ENCODE measurements around the gene SNCG.
"Not testable (repeated sequence)": the region's sequence is repeated elsewhere in the genome, so short reads cannot be mapped to it uniquely, and the experiment has no call there.

SNCG gene

DNA sequence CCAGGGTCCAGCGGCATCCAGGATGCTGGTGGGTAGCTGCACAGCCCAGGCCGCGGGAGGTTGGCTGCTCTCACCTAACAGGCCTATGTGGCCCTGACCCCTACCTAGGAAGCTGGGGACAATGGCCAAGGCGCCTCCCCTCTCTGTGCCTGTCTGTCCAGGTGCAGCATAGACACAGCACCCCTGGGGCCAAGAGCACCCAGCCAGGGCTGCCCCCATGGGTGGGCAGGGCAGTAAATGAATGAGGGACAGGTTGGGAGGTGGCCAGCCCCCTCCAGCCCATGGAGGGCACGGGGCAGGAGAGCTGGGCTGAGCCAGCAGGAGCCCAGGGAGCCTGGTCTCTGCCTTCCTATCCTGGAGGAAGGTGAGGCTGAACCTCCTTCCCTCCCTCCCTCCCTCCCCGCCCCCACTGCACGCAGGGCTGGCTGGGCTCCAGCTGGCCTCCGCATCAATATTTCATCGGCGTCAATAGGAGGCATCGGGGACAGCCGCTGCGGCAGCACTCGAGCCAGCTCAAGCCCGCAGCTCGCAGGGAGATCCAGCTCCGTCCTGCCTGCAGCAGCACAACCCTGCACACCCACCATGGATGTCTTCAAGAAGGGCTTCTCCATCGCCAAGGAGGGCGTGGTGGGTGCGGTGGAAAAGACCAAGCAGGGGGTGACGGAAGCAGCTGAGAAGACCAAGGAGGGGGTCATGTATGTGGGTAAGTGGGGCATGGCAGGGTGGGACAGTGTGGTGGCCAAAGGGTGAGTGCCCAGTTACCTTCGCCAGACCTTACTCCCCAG lies at the start of gene SNCG:
Gene SNCG, plus strand, starts transcription at position 484 of the 785 bp plus-strand sequence. Its CDS starts 99 bp downstream, at position 583.
- DNase-seq, result no peak

DNA sequence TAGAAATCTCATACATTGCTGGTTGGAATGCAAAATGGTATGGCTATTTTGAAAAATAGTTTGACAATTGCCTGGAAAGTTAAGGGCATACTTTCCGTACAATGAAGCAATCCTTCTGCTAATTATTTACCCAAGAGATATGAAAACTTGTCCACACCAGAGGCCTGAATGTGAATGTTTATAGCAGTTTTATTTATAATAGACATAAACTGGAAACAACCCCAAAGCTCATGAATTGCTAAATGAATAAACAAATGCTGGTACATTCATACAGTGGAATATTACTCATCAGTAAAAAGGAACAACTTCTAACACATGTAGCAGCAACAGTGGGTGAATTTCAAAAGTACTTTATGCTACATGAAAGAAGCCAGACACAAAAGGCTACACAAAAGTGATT lies 43.7 kb upstream of the SNCG start:
- no peak for DNase-seq

DNA sequence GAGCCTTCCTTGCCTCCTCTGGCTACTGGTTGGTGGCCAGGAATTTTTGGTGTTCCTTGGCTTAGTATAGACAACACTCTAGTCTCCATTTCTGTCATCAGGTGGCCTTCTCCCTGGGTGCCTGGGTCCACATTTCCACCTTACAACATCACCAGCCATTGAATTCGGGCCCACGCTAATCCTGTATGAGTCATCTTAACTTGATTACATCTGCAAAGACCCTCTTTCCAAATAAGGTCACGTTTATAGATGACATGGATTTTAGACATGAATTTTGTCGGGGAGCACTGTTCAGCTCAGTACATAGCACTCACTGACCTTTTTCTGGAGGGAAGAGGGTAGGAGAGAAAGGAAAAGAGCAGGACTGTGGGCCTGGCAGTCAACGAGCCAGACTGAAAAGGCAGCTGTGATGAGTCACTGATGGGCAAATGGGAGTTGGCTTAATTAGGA lies 40.4 kb upstream of the SNCG start:
- DNase-seq, result no peak

- no peak for DNase-seq
Measured at GRCh38 chr10:86922553-86922961, 35.8 kb upstream of the SNCG start.

DNA sequence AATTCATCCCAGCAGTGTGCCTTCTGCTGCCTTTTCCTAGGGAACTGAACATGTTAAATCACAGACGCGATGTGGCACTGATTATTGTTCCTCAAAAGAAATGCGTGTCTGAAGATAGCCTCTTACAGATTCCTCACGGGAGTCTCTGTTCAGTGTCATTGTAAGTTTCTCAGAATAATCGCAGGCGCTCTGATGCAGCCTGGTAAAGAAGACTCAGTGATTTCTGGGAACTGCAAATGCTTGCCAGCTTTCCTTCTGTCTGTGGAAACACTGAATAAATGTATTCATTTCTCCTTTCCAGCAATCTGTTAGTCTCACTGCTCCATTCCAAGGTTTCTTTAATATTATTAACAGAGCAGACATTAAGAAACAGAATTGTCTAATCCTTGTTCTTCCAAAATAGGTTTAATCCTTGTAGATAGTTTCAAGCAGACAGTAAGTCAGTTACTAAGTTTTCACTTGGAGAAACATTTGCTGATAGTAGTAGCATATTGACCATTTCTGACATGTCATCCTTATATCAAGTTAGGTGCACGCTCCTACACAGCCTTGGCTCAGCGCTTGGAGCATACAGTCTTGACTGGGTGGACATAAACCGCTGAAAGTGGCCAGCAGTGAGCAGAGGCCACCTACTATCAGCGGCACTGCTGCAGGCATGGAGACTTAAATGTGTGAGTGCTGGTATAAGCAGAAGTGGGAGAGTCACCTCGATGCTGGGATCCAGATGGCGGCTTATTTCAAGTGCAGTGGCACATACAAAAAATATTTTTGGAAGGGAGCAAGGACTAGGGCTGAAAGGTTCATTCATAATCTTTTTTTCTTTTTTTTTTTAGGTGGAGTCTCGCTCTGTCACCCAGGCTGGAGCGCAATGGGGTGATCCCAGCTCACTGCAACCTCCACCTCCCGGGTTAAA lies 28.7 kb upstream of the SNCG start:
- no peak for DNase-seq

DNA sequence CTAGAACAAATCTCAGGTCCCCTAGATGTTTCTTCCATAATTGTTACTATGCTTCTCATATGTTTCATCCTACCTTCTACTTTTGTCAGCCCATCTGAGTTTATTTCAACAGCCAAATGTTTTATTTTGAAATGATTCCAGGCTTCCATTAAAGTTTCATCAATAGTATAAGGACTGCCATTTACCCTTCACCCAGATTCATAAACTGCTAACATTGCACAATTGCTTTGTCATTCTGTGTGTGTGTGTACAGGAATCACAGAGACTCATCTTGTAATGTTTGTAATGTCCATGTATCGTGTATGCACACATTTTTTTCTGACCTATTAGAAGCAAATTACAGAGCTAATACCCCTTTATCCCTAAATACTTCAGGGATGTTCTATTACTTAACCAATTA lies 26.5 kb upstream of the SNCG start:
- no peak for DNase-seq

- no peak for DNase-seq
Measured at GRCh38 chr10:86932674-86933073, 25.7 kb upstream of the SNCG start.

GRCh38 chr10:86934162-86934711 lies 24.2 kb upstream of the SNCG start:
- DNase-seq, result not testable (repeated sequence)

GRCh38 chr10:86936661-86937501 lies 21.5 kb upstream of the SNCG start:
- no peak for DNase-seq

DNA sequence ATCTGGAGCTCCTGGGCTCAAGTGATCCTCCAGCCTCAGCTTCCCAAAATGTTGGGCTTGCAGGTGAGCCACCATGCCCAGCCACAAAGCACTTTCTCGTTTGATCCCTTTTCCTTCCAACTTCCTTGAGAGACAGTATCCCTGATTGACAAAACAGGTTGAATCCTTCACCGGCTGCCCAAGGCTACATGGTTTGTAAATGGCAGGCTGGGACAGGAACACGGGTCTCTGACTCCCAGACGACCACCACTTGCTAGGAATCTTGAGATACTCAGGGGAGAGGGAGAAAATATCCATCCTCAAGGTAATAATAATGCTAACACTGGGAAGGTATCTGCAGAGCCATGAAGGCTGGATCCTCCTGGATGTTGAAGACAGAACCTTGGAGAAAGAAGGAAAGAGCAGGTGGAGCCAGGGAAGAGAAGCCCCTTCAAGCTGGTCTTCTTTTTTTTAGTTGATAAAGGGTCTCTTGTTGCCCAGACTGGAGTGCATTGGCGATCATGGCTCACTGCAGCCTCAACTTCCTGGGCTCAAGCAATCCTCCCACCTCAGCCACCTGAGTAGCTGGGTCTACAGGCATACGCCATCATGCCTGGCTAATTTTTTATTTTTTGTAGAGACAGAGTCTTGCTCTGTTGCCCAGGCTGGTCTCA lies 20.8 kb upstream of the SNCG start:
- DNase-seq, result no peak

GRCh38 chr10:86938260-86938659 lies 20.1 kb upstream of the SNCG start:
- DNase-seq, result no peak

DNA sequence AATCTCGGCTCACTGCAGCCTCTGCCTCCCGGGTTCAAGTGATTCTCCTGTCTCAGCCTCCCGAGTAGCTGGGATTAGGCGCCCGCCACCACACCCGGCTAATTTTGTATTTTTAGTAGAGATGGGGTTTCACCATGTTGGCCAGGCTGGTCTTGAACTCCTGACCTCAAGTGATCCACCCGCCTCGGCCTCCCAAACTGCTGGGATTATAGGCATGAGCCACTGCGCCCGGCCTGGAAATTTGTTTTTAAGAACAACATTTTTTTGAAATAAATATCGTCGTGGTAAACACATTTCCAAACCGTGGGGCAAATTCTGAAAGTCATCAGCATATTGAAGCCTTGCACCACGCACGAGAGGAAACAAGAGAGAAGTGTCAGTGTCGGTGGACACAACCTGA lies 18.3 kb upstream of the SNCG start:
- DNase-seq, result not testable (repeated sequence)

DNA sequence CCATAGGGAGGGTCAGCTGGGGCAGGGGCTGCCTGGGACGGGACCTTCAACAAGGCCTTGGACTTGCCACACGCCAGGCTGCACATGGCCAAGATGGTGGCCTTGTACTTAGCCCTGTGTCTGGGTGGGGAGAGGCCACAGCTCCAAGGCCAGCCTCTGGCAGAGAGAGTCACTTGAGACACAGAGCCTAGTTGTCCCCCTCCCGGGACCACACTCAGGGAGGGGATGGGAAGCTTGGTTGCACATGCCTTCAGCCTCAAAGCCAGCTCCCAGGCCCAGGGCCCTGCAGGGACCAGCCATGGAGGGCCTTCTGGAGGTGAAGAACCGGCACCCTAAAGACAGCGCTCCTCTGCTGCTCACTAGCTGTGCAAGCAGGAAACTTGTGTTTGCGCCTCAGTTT lies 17.7 kb upstream of the SNCG start:
- no peak for DNase-seq

DNA sequence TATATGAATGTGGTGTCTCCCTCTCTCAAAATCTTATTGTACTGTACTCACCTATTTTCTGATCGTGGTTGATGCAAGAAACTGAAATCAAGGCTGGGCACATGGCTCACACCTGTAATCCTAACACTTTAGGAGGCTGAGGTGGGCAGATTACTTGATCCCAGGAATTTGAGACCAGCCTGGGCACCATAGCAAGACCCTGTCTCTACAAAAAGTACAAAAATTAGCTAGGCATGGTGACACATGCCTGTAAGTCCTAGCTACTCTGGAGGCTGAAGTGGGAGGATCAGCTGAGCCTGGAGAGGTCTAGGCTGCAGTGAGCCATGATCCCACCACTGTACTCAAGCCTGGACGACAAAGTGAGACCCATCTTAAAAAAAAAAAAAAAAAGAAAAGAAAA lies 17.0 kb upstream of the SNCG start:
- no peak for DNase-seq

DNA sequence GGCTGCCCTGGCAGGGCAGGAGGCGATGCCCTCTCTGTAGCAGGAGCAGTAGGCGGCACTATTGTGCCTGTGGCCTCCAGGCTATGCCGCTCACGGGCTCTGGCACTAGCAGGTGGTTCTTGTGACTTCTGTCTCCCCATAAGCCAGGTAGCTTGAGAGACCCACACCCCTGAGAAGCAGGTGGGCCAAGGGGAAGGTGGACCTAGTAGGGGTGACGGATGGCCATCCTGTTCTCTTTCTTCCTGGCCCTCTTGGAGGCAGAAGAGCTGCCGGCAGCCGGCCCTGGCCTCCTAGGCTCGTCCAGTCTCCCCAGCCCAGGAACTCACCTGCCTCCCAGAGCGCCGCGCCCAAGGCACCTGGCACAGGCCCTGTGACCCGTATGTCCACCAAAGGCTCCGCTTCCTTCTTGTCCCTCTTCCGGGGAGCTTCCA lies 16.4 kb upstream of the SNCG start:
- DNase-seq, result no peak

- DNase-seq, result no peak
Measured at GRCh38 chr10:86942441-86943315, 15.7 kb upstream of the SNCG start.

- no peak for DNase-seq
Measured at GRCh38 chr10:86943316-86944030, 14.9 kb upstream of the SNCG start.

DNA sequence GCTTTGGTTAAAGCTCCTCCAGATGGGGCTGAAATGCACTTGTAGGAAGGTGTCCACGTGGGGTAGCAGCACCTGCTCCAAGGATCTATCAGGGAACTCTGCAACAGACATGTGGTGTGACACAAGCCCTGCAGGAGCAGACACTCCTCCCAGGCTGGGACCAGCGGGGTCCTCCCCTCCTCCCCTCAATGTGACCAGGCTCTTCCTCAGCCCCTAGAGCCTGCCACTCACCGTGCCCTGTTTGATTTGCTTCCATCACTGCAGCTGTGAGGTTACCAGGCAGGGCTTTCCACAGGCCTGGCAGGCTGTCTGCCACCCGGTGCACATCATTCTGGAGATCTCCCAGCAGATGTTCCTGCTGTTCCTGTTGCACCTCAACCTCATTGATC lies 14.4 kb upstream of the SNCG start:
- DNase-seq, result no peak

GRCh38 chr10:86944471-86944870 lies 13.9 kb upstream of the SNCG start:
- DNase-seq, result no peak

- no peak for DNase-seq
Measured at GRCh38 chr10:86944907-86945306, 13.5 kb upstream of the SNCG start.

All from bone marrow (tissue), 2 donors.